Measurements from ENCODE around the gene ARHGAP42.

Gene ARHGAP42

DNA sequence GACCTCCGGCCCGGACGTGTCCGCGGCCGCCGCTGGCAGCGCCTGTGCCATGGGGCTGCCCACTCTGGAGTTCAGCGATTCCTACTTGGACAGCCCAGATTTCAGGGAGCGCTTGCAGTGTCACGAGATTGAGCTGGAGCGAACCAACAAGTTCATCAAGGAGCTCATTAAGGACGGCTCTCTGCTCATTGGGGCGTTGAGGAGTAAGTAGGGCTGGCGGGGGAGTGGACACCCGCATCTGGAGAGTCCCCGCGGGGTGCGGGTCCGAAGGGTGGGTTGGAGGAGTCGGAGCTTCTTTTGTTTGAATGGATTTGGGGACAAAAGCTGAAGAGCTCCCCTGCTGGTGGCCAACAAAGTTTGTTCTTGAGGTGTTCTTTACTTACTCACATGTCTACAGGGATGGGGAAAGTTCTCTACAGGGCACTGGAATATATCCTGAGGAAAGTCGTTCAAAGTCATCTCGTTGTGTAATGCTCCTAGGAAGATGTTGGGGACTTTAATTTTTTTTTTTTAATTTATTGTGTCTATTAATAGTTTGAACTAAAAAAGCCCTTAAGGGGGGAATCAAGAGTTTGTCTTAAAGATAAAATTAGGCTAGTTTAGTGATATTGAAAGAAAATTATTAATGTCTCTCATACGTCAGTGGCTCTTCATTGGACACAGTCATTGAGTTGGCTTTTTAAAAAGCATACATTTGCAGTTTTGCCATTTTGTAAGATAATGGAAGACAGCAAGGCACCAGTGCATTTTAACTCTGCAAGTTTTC is 725 bp downstream of the ARHGAP42 start:
- Histone ChIP-seq H3K4me1 (peaks cover 0 to 47% (median 12%) of the 10 kb centered on the region in 4 donors), H3K36me3 (no peaks in the 10 kb centered on the region), H3K4me3 (peak overlapping the region; percentile 76 to 82), H3K27me3 (no peaks in the 10 kb centered on the region), H3K27ac (peak overlapping the region; percentile 83 to 89), H3K9me3 (no peaks in the 10 kb centered on the region)
- TF ChIP-seq, protein P1, sequence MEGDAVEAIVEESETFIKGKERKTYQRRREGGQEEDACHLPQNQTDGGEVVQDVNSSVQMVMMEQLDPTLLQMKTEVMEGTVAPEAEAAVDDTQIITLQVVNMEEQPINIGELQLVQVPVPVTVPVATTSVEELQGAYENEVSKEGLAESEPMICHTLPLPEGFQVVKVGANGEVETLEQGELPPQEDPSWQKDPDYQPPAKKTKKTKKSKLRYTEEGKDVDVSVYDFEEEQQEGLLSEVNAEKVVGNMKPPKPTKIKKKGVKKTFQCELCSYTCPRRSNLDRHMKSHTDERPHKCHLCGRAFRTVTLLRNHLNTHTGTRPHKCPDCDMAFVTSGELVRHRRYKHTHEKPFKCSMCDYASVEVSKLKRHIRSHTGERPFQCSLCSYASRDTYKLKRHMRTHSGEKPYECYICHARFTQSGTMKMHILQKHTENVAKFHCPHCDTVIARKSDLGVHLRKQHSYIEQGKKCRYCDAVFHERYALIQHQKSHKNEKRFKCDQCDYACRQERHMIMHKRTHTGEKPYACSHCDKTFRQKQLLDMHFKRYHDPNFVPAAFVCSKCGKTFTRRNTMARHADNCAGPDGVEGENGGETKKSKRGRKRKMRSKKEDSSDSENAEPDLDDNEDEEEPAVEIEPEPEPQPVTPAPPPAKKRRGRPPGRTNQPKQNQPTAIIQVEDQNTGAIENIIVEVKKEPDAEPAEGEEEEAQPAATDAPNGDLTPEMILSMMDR (IDR thresholded peaks at IDR 0.05): peak; percentile 63 to 70
- intact Hi-C loops (cut with DNase I; ENCODE audit: low total_unique reads): loop anchor here (10.0 kb wide), 1 partner anchor 437 kb away; the partner anchor contains the start of gene PGR
- peak; percentile 46 to 78 for DNase-seq

- Histone ChIP-seq H3K9me3 (no peaks in the 10 kb centered on the region), H3K27me3 (no peaks in the 10 kb centered on the region), H3K27ac (peak overlapping the region in 1 of 2 donors; percentile 89), H3K36me3 (no peaks in the 10 kb centered on the region), H3K4me1 (peaks cover 0 to 47% (median 12%) of the 10 kb centered on the region in 4 donors), H3K4me3 (peak overlapping the region; percentile 76 to 82)
- DNase-seq: no peak
- TF ChIP-seq, protein P1 (IDR thresholded peaks at IDR 0.05): no peak
- intact Hi-C loops (cut with DNase I; ENCODE audit: low total_unique reads): loop anchor here (10.0 kb wide), 1 partner anchor 436 kb away; the partner anchor contains the start of gene PGR
Measured at GRCh38 chr11:100689141-100689540, 2.1 kb downstream of the ARHGAP42 start.

- TF ChIP-seq, protein P1 (IDR thresholded peaks at IDR 0.05): no peak
- no peak for DNase-seq
- no peak overlapping the region for H3K4me3 ChIP-seq
- H3K36me3 ChIP-seq: no peaks in the 10 kb centered on the region
- intact Hi-C loops (cut with DNase I; ENCODE audit: low total_unique reads): no loop called here
- H3K27ac ChIP-seq: no peak overlapping the region
- H3K4me1 ChIP-seq: peaks cover 0 to 24% (median 7%) of the 10 kb centered on the region in 4 donors
- H3K27me3 ChIP-seq: no peaks in the 10 kb centered on the region
- no peaks in the 10 kb centered on the region for H3K9me3 ChIP-seq
Measured at GRCh38 chr11:100691896-100692653, 5.0 kb downstream of the ARHGAP42 start.

GRCh38 chr11:100695911-100696310 is 8.8 kb downstream of the ARHGAP42 start:
- intact Hi-C loops (cut with DNase I; ENCODE audit: low total_unique reads): no loop called here
- Histone ChIP-seq H3K9me3 (no peaks in the 10 kb centered on the region), H3K27me3 (no peaks in the 10 kb centered on the region), H3K4me3 (no peak overlapping the region), H3K4me1 (no peaks in the 10 kb centered on the region), H3K27ac (no peak overlapping the region), H3K36me3 (peaks cover 0 to 4% (median 0%) of the 10 kb centered on the region in 3 donors)
- no peak for DNase-seq
- TF ChIP-seq, protein P1 (IDR thresholded peaks at IDR 0.05): no peak

- no peaks in the 10 kb centered on the region for H3K27me3 ChIP-seq
- no peak for DNase-seq
- intact Hi-C loops (cut with DNase I; ENCODE audit: low total_unique reads): no loop called here
- H3K27ac ChIP-seq: no peak overlapping the region
- peaks cover 0 to 9% (median 3%) of the 10 kb centered on the region in 4 donors for H3K4me1 ChIP-seq
- H3K4me3 ChIP-seq: no peak overlapping the region
- TF ChIP-seq, protein P1 (IDR thresholded peaks at IDR 0.05): no peak
- H3K36me3 ChIP-seq: peaks cover 0 to 7% (median 0%) of the 10 kb centered on the region in 3 donors
- no peaks in the 10 kb centered on the region for H3K9me3 ChIP-seq
Measured at GRCh38 chr11:100703139-100703538, 16.1 kb downstream of the ARHGAP42 start.
